K562 (cell line): ENCODE data around the gene RITA1. TPM values are rescaled to one million over a fixed set of nuclear protein-coding genes. Genes with fewer than 3 reads are reported as not detected.

Source experiments
- ATF7 ChIP-seq: fragments of 450-650 bp; IDR thresholded peaks from 2 replicates; pipeline ENCODE4 v1.7.1; 2014; ENCODE audit warnings: mild to moderate bottlenecking, moderate library complexity
- HMBOX1 ChIP-seq: sonication (generic); IDR thresholded peaks from 2 replicates; pipeline ENCODE4 v1.6.1; 2016
- HOXB6 ChIP-seq: fragments of 250-450 bp; sonication (Bioruptor Pico); IDR thresholded peaks from 2 replicates; pipeline ENCODE4 v1.5.1; 2022; ENCODE audit warnings: mild to moderate bottlenecking, borderline replicate concordance
- KDM1A ChIP-seq, 2 experiments: fragments of 450-650 bp; IDR thresholded peaks; 2 replicates each; pipeline ENCODE4 v1.6.1; 2016; ENCODE audit warnings: mild to moderate bottlenecking in 2 of 2
- LCOR ChIP-seq: sonication (generic); formaldehyde crosslinking; IDR thresholded peaks from 2 replicates; pipeline ENCODE4 v1.8.0; 2022; ENCODE audit warnings: mild to moderate bottlenecking, missing genetic modification reagents
- MXI1 ChIP-seq: IDR thresholded peaks from 2 replicates; pipeline ENCODE4 v1.6.1; 2011; ENCODE audit warnings: low read depth, mild to moderate bottlenecking, improper control_type of control experiment, low read length
- RHOXF2B ChIP-seq: fragments of 250-450 bp; sonication (Bioruptor Pico); conservative IDR thresholded peaks from 2 replicates; pipeline ENCODE4 v1.5.1; 2021
- ZC3H4 ChIP-seq: sonication (generic); formaldehyde crosslinking; IDR thresholded peaks from 2 replicates; pipeline ENCODE4 v1.9.0; 2021; ENCODE audit warnings: missing genetic modification reagents, borderline replicate concordance
- ZNF146 ChIP-seq: IDR thresholded peaks from one replicate; pipeline ENCODE4 v1.6.1; 2018; ENCODE audit warnings: missing compliant biosample characterization; ENCODE audit not compliant: unreplicated experiment
- ZNF717 ChIP-seq: fragments of 250-450 bp; sonication (Bioruptor Pico); IDR thresholded peaks from 2 replicates; pipeline ENCODE4 v1.5.0; 2021
- polyA plus RNA-seq, 8 experiments: library from polyadenylated mRNA; depleted of rRNA in 4 of 8; stranded (reverse) in 5 of 8; unstranded in 3 of 8; fragments of >200 nt; fragmentation: Nextera tagmentation in 2 of 8; fragmentation: Illumina TruSeq in 1 of 8; extraction: Ambion mirVana in 2 of 8; extraction: Trizol in 1 of 8; gene quantifications; 2 replicates each; pipeline versions ENCODE4 v1.2.1 to v1.2.3, GENCODE V29; 2011 to 2014; ENCODE audit warnings: inconsistent platforms in 1 of 8, missing spikeins in 1 of 8
- total RNA-seq, 7 experiments: library from RNA; depleted of rRNA in 6 of 7; stranded (reverse); fragments of >200 nt in 6 of 7; fragmentation: Illumina TruSeq in 2 of 7; extraction: Trizol in 2 of 7; gene quantifications; 2 replicates each; pipeline versions ENCODE4 v1.2.1 to v1.2.3, GENCODE V29; 2011 to 2021; ENCODE audit warnings: low replicate concordance in 1 of 7
- TF ChIP-seq, protein P1 (sequence below): fragments of 450-650 bp; IDR thresholded peaks from 2 replicates; pipeline ENCODE4 v1.6.1; 2017; ENCODE audit warnings: antibody characterized with exemption, mild to moderate bottlenecking
- TF ChIP-seq, protein P2 (sequence below): fragments of 200-800 bp; sonication (Bioruptor generic); IDR thresholded peaks from 2 replicates; pipeline ENCODE4 v1.6.1; 2017; ENCODE audit warnings: missing genetic modification characterization, missing compliant biosample characterization
- TF ChIP-seq, protein P3 (sequence below): fragments of 250-450 bp; sonication (Bioruptor Pico); IDR thresholded peaks from 2 replicates; pipeline ENCODE4 v1.4.0; 2020; ENCODE audit warnings: mild to moderate bottlenecking, moderate library complexity, borderline replicate concordance
- TF ChIP-seq, protein P4 (sequence below): sonication (generic); formaldehyde crosslinking; IDR thresholded peaks from 2 replicates; pipeline ENCODE4 v1.9.0; 2022; ENCODE audit warnings: mild to moderate bottlenecking, missing genetic modification reagents

Gene RITA1
- total and polyA plus RNA-seq, 9 of the 15 experiments (the other 6 are each of a cell fraction or from before 2014, with no cell fraction given) = 2.8 to 40.4 (median 18.0) TPM

DNA sequence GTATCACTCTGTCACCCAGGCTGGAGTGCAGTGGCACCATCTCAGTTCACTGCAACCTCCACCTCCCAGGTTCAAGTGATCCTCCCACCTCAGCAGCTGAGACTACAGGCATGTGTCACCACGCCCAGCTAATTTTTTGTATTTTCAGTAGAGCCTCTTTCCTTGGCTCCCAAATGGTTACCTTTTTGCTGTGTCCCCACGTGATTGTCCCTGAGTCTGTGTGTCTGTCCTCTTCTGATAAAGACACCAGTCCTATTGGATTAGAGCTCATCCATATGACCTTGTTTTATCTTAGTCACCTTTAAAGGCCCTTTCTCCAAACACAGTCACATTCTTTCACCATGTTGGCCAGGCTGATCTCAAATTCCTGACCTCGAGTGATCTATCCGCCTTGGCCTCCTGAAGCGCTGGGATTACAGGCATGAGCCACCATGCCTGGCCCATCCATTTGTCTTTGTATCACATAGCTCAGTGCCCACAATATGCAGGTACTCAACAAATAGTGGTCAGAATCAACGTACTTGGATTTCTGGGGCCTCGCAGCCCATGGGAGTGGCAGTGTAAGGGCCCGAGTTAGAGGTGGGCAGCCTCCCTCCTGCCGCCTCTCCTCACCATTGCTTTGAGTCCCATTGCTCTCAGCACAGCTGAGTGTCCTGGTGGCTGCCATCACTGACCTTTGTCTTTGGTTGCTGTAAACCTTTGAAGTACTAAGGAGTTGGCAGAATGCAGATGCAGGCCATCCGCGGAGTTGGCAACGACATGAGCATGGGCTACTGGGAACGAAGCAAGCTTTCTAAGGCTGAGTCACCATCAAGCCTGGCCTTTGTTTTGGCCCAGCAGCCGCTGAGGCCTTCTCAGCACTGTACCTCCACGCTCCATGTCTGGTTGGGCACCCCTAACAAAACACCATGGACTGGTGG lies 45.1 kb downstream of the RITA1 start (continued):
- TF ChIP-seq, protein P1, sequence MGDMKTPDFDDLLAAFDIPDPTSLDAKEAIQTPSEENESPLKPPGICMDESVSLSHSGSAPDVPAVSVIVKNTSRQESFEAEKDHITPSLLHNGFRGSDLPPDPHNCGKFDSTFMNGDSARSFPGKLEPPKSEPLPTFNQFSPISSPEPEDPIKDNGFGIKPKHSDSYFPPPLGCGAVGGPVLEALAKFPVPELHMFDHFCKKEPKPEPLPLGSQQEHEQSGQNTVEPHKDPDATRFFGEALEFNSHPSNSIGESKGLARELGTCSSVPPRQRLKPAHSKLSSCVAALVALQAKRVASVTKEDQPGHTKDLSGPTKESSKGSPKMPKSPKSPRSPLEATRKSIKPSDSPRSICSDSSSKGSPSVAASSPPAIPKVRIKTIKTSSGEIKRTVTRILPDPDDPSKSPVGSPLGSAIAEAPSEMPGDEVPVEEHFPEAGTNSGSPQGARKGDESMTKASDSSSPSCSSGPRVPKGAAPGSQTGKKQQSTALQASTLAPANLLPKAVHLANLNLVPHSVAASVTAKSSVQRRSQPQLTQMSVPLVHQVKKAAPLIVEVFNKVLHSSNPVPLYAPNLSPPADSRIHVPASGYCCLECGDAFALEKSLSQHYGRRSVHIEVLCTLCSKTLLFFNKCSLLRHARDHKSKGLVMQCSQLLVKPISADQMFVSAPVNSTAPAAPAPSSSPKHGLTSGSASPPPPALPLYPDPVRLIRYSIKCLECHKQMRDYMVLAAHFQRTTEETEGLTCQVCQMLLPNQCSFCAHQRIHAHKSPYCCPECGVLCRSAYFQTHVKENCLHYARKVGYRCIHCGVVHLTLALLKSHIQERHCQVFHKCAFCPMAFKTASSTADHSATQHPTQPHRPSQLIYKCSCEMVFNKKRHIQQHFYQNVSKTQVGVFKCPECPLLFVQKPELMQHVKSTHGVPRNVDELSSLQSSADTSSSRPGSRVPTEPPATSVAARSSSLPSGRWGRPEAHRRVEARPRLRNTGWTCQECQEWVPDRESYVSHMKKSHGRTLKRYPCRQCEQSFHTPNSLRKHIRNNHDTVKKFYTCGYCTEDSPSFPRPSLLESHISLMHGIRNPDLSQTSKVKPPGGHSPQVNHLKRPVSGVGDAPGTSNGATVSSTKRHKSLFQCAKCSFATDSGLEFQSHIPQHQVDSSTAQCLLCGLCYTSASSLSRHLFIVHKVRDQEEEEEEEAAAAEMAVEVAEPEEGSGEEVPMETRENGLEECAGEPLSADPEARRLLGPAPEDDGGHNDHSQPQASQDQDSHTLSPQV = no peak
- TF ChIP-seq ZNF146 (CRISPR knock-in tag) (no peak), KDM1A (IDR thresholded peaks at IDR 0.05) (peak; percentile 58 to 66; a peak in 3 of 4 replicates), ATF7 (no peak), ZC3H4 (no peak; the same call in 1 of the 2 replicates), HMBOX1 (0 out of 2 replicates have a peak, but pooled peaks have one; percentile 6), RHOXF2B (CRISPR knock-in tag) (no peak), MXI1 (0 out of 2 replicates have a peak, but pooled peaks have one; percentile 38), ZNF717 (CRISPR knock-in tag) (no peak), HOXB6 (CRISPR knock-in tag) (no peak), LCOR (CRISPR knock-in tag) (no peak)
- TF ChIP-seq, protein P2, sequence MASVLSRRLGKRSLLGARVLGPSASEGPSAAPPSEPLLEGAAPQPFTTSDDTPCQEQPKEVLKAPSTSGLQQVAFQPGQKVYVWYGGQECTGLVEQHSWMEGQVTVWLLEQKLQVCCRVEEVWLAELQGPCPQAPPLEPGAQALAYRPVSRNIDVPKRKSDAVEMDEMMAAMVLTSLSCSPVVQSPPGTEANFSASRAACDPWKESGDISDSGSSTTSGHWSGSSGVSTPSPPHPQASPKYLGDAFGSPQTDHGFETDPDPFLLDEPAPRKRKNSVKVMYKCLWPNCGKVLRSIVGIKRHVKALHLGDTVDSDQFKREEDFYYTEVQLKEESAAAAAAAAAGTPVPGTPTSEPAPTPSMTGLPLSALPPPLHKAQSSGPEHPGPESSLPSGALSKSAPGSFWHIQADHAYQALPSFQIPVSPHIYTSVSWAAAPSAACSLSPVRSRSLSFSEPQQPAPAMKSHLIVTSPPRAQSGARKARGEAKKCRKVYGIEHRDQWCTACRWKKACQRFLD (CRISPR knock-in tag) = peak; percentile 62; the same call in 1 of the 2 replicates
- TF ChIP-seq, protein P3, sequence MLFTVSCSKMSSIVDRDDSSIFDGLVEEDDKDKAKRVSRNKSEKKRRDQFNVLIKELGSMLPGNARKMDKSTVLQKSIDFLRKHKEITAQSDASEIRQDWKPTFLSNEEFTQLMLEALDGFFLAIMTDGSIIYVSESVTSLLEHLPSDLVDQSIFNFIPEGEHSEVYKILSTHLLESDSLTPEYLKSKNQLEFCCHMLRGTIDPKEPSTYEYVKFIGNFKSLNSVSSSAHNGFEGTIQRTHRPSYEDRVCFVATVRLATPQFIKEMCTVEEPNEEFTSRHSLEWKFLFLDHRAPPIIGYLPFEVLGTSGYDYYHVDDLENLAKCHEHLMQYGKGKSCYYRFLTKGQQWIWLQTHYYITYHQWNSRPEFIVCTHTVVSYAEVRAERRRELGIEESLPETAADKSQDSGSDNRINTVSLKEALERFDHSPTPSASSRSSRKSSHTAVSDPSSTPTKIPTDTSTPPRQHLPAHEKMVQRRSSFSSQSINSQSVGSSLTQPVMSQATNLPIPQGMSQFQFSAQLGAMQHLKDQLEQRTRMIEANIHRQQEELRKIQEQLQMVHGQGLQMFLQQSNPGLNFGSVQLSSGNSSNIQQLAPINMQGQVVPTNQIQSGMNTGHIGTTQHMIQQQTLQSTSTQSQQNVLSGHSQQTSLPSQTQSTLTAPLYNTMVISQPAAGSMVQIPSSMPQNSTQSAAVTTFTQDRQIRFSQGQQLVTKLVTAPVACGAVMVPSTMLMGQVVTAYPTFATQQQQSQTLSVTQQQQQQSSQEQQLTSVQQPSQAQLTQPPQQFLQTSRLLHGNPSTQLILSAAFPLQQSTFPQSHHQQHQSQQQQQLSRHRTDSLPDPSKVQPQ (CRISPR knock-in tag) = no peak
- TF ChIP-seq, protein P4, sequence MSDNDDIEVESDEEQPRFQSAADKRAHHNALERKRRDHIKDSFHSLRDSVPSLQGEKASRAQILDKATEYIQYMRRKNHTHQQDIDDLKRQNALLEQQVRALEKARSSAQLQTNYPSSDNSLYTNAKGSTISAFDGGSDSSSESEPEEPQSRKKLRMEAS (CRISPR knock-in tag) = peak; percentile 51; the same call in 1 of the 2 replicates
